ENCODE results near the gene BMX.

Gene BMX

GRCh38 chrX:15509845-15510244, 9.2 kb downstream of the BMX start:
- no peak for DNase-seq

DNA sequence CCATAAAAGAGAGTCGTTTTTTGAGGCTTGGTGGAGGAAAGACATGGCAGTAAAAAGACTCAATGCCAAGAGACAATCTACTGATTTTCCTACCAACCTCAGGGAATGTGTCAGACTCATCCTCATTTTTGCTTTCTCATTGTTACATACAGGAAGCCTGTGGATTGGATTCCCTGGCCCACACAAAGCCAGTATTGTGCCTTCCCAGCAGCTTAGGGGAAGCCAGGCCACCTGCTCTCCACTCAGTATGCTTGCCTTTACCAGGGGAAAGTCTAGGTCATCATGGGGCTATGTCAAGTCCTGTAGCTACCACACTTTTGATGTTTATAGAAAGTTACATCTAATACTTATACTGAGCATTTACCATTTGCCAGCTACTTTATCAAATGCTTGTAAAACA, 11.0 kb downstream of the BMX start:
- DNase-seq, result no peak

DNA sequence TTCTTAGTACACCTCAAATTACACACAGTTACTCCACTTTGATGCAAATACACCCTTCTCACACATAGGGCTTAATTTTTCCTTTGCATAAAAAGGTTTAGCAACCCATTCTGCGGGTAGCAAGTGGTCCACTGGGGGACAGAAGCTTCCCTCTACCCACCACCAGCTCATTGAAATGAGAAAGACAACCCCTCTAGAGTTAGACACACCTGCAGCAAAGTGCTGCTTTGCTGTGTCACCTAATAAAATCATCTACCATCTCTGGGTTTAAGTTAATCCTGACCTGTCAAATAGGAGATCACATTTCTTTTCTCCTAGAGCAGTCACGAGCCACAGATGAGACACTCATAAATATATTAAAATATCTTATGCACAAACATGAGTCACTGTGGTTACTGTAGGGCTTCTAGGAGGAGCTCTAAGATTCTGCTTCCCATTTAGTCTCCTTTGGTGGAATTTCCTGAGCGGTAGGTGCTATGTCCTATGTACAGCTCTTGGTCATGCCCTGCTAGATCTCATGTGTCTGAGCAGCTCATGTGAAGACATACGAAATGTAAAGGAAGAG, 11.9 kb downstream of the BMX start:
- DNase-seq, result no peak

GRCh38 chrX:15514279-15514678, 13.7 kb downstream of the BMX start:
- no peak for DNase-seq

- no peak for DNase-seq
Observed at GRCh38 chrX:15515931-15516330, 15.3 kb downstream of the BMX start.

DNA sequence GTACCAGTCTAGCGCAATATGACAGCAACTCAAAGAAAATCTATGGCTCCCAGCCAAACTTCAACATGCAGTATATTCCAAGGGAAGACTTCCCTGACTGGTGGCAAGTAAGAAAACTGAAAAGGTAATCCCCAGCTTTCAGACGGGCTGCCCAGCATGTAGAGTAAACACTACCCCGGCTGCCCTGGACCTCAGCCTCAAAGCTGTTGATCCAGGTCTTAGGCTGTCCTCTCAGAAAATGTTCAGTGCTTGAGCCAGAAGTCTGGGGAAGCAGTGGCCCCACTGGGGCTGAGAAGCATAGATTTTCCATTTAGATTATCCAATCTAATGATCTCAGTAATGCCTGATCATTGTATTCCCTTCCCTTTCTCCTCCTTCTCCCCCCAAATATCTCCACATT, 21.9 kb downstream of the BMX start:
- no peak for DNase-seq

DNA sequence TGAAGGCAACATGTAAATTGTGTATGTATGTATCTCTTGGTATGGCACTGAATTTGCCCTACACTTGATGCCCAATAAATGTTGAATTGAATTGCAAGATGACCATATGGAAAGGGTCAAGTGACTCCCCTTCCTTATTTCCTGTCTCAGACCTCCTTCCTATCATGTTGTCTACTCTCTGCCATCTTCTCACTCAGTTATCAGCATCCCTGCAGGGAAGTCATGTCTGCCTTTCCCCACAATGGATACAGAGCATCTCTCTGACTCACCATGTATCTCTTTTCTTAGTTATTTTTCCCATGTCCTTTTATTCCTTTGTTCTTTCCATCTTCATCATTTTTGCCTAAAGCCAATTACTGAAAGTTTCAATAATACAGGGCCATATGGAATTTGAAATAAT, 22.5 kb downstream of the BMX start:
- no peak for DNase-seq

DNA sequence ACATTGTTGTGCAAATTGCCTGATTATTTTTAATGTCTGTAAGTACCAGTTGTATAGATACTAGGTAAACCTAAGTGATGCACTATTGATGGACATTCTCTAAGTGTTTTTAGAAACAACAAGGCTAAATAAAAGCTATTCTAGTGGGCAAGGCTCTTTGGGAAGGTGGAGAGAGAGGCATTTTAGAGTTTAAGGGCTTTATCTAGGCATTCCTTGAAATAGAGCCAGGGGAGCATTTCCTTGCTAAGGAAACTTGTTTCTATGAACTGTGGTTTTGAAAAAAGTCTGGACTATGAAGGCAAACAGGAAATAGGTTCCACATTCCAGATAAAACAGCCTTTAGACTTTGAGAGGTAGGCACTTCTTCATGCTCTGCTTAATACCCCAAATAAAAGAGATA, 23.8 kb downstream of the BMX start:
- no peak for DNase-seq

DNA sequence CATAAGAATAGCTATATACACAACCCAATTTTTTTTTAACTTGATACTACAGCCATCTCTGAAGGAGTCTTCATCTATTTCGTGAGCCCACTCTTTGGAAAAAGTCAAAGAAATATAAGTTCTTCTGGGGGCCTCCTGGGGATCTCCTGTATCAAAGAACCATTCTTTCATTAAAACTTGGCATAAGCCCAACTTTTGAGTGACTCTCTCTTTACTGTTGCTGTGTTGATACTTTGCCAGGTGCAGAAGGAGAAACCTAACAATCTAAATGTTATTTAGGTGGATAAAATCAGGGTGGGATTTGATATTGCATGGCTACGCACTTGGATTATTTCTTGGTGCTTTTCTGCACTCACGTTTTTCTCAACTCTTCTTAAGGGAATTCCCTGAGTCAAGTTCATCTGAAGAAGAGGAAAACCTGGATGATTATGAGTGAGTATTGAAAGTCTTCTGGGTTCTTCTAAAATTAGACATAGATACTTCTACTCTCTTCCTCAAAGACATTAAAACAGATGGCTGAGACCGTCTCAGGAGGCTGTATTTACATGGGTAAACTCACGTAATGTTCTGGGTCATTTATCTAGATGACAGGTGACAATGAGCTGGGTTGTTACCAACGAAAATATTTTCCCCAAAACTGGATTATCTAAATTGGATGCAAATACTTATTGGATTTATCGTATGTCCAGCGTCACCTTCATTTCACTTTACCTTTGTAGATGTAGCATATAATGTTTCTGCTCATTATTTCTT, 25.2 kb downstream of the BMX start:
- DNase-seq, result no peak

DNA sequence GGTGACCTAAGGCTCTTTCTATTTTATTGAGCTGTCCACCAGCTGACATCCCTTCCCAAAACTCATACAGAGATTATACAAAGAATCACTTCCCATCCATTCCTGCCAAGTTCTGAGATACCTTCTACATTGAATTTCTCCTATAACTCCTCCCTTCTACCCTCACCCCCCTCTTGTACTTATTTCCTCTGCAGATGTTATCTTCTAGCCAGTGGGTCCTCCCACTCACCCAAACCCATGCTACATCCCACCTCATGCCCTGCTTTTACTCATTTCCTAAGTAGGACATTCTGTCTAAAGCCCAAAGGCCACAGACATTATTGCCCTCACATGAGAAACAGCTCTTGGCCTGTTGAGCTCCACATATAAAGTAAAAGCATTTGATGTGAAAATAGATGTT, 28.6 kb downstream of the BMX start:
- DNase-seq, result no peak

DNA sequence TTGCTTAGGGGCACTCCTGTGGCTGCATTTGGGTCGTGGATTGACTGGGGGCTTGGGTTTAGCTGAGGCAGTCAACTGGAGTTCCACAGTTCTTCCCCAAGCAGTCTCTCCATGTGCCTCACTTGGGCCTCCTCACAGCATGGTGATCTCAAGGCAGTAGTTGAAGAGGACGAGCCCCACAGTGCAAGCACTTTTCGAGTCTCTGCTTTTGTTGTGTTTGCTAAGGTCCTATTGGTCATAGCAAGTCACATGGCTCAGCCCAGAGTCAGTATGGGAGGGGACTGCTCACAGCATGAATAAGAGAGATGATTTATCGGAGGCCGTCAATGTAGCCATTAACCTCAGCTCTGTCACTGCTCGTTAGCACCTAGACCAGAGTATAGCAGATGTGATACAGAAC, 29.7 kb downstream of the BMX start:
- no peak for DNase-seq

DNA sequence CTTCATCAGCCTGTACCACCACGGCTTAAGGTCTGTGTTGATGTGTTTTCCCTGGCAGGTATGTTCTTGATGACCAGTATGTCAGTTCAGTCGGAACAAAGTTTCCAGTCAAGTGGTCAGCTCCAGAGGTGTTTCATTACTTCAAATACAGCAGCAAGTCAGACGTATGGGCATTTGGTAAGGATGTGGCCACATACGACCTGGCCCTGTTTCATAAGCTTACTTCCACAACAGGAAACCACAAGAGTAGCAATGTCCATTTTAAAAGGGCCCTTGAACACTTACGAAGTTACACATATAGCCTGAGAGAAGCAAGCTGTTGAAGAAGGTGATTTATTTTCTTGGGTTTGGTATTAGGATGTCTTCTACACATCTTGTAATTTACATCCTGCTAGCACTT, 46.1 kb downstream of the BMX start:
- DNase-seq, result no peak

GRCh38 chrX:15547356-15547755, 46.7 kb downstream of the BMX start:
- no peak for DNase-seq

DNA sequence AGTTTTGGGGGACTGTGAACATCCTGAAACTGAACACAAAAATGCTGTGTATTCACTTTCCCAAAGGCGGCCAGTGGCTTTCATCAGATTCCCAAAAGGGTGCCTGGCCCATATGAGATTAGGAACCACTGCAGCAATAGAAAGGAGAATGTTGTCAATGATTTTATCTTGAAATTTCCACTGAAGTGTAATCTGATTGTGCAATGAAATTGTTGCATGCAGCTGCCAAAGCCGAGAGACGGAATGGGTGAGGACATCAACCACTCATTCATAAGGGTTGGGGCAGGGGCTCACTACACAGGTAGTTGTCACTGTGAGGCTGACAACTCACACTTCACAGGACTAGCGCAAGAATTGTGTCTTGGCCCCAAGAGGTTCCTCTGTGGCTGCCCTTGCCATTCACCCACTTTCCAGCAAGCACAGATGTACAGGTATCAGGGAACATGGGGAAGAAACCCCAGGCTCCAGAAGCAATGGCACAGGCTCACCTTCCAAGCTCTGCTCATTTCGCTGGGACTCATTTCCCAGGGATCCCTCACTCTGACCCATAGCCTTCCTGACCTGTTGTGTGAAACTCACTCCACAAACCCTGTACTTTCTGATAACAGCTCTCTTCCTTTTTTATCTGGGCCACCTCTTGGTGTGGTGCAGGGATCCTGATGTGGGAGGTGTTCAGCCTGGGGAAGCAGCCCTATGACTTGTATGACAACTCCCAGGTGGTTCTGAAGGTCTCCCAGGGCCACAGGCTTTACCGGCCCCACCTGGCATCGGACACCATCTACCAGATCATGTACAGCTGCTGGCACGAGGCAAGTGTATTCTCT, 48.8 kb downstream of the BMX start:
- DNase-seq, result no peak

- DNase-seq, result no peak
Observed at GRCh38 chrX:15559227-15559626, 58.6 kb downstream of the BMX start.

- no peak for DNase-seq
Observed at GRCh38 chrX:15560924-15561323, 60.3 kb downstream of the BMX start.

DNA sequence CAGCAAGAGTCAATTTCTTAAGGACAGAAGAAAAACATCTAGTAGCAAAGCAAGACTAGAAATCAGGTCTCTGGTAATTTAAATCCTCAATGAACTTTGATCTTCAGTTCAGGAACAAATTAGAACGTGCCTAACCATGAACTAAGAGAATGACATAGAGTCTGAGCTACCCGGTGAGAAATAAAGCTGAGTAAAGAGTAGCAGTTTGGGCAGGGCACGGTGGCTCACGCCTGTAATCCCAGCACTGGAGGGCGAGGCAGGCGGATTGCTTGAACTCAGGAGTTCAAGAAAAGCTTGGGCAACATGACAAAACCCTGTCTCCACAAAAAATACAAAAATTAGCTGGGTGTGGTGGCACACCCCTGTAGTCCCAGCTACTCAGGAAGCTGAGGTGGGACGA, 62.4 kb downstream of the BMX start:
- no peak for DNase-seq

DNA sequence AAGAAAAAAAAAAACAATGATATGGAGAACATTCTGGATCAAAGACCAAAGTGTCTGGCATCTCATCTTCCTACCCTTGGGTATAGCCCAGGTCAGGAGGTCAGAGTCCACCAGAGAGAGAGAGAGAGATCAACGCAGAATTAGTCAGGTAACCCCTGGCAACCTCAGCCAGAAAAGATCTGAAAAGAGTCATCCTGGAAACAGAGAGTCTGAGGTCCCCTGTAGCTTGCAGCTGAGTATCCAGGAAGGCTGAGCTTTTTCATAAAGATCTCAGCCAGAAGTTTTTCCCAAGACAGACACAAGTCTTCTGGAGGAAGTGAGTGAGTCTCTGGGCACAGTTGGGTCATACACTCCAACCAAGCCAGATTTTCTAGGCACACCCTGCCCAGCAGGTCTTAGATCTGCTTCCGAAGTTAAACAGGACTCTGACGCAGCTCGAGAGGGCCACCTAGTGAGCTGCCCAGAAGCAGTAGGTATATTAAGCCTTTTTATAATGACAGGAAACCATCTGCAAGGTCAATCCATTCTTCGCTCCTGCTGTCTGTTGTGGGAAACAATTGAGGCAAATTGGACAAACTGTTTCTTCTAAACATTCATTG, 64.5 kb downstream of the BMX start:
- DNase-seq, result peak; percentile 31

DNA sequence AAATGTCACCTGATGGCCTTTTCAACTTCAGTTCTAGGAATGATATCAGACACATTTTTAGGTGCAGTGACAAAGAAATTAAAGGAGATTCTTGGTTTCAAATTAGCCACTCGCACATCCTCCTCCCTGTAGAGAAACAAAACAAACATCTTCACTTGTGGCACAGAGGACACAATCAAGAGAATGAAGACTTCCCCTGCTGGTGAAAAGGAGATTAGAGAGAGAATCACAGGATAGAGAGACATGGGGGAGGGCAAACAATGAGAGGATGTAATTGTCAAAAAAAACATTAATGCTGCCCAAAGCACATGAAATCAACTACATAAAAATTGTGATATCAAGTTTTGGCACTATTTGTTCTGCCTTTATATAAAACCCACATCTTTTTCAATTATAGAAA, 65.6 kb downstream of the BMX start:
- no peak for DNase-seq

DNA sequence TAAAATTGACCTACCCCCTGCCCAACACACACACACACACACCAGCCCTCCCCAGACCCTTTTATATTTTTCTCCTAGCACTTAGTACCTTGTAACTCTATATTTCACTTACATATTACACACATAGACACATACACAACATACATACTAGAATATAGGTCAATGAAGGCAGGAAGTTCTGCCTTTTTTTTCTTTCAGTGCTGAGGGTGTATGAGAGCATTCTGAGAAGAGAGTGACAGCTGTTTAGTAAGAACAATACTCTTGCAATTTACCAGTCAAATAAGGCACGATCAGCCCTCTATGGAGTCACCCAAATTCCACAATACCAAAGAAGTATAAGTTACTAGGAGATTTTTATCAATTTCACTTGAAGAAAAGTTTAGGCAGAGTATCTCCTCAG, 66.7 kb downstream of the BMX start:
- DNase-seq, result no peak

GRCh38 chrX:15567886-15568616, 67.4 kb downstream of the BMX start:
- no peak for DNase-seq

DNA sequence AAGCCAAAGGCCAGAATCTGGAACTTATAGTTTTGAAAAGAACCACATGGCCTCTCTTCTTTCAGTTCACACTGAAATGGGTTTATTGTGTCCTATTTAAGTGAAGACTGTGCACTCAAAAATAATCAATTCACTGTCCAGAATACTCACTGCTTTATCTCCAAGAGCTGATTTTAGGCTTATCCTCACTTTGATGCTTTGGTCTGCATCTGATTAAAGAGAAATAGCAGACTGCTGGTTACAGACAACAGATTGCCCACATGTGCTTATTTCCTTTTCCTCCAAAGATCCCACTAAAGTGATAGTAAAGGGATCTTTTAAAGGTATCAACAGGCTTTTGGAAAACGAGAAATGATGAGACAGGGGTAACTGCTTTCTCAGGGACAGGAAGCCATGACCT, 69.5 kb downstream of the BMX start:
- no peak for DNase-seq

DNA sequence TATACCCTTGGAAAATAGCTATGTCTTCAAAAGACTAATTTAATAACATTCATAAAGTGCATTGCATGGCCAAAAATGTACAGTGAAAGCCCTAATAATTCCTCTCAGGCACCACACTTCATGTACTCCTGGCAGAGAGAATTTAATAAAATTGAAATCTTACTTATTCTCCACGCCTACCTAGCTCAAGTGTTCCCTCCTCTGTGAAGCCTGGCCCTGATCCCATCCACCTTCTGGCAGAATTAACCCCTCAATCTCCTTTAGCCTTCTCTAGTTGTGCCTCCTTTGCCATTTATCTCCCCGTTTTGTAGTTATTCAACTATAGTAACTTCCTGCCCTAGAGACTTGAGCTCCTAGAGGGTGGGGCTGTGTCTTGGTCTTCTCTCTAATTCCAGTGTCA, 73.4 kb downstream of the BMX start:
- no peak for DNase-seq

Measured in SHP77 treated with DMSO at 0.1 percent for 48 hours (cell line).